OCI-LY3 (cell line): ENCODE measurements around the gene DNMT3L.

Experiments
- EZH2phosphoT487 ChIP-seq: fragments of 200-600 bp; shearing (Covaris generic); IDR thresholded peaks from 2 replicates; pipeline ENCODE4 v1.6.1; 2018; ENCODE audit warnings: antibody characterized with exemption, mixed run types, low read depth
- TF ChIP-seq, protein P1 (sequence below): fragments of 200-600, 300-600 bp; sonication (generic); IDR thresholded peaks from 2 replicates; pipeline ENCODE4 v1.5.1; 2014; ENCODE audit warnings: antibody characterized with exemption, low read length, low read depth

DNA sequence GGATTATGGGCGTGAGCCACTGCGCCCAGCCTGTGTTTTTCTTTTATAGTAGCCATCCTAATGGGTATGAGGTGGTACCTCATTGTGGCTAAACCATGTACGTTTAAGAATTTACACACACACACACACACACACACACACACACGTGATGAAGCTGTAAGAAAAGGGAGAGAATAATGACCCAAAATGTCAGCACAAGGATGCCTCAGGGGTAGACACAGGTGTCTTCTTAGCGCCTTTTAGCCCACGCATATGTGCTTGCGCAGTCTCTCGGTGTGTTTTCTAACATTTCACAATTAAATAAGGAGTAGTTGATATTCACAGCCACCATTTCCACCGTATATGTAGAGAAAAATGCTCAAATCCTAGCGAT, 37.4 kb upstream of the DNMT3L start:
- TF ChIP-seq, protein P1, sequence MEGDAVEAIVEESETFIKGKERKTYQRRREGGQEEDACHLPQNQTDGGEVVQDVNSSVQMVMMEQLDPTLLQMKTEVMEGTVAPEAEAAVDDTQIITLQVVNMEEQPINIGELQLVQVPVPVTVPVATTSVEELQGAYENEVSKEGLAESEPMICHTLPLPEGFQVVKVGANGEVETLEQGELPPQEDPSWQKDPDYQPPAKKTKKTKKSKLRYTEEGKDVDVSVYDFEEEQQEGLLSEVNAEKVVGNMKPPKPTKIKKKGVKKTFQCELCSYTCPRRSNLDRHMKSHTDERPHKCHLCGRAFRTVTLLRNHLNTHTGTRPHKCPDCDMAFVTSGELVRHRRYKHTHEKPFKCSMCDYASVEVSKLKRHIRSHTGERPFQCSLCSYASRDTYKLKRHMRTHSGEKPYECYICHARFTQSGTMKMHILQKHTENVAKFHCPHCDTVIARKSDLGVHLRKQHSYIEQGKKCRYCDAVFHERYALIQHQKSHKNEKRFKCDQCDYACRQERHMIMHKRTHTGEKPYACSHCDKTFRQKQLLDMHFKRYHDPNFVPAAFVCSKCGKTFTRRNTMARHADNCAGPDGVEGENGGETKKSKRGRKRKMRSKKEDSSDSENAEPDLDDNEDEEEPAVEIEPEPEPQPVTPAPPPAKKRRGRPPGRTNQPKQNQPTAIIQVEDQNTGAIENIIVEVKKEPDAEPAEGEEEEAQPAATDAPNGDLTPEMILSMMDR: no peak
- no peak for TF ChIP-seq EZH2phosphoT487
